Kidney epithelial cell (primary cell): ENCODE data around the gene SLX4. TPM values are rescaled to one million over a fixed set of nuclear protein-coding genes. Genes with fewer than 3 reads are reported as not detected.

Experiments
- DNase-seq: peaks from one replicate; pipeline ENCODE4 v3.0.0-alpha.2; 2010; ENCODE audit warnings: low read depth
- H3K27me3 ChIP-seq: 2 replicates; pipeline ENCODE4 v1.6.0; 2011; ENCODE audit warnings: low read length; ENCODE audit not compliant: control insufficient read depth, insufficient read depth
- H3K36me3 ChIP-seq: 2 replicates; pipeline ENCODE4 v1.5.1; 2011; ENCODE audit warnings: low read length; ENCODE audit not compliant: control insufficient read depth, insufficient read depth
- H3K4me3 ChIP-seq: 2 replicates; pipeline ENCODE4 v1.5.1; 2011; ENCODE audit warnings: low read depth, mild to moderate bottlenecking, control low read depth, low read length
- total RNA-seq: library from RNA; depleted of rRNA; stranded (reverse); fragments of >200 nt; gene quantifications from 2 replicates; pipeline ENCODE4 v1.2.3, GENCODE V29; 2015
- TF ChIP-seq, protein P1 (sequence below): IDR thresholded peaks from 2 replicates; pipeline ENCODE4 v1.5.1; 2011; ENCODE audit warnings: mild to moderate bottlenecking, moderate library complexity, low read length, control low read depth, inconsistent platforms; ENCODE audit not compliant: insufficient read depth, poor library complexity, severe bottlenecking

Gene SLX4
- total RNA-seq, 1 donor from 2014 or later = 6.4 TPM

- DNase-seq = no peak
- TF ChIP-seq, protein P1, sequence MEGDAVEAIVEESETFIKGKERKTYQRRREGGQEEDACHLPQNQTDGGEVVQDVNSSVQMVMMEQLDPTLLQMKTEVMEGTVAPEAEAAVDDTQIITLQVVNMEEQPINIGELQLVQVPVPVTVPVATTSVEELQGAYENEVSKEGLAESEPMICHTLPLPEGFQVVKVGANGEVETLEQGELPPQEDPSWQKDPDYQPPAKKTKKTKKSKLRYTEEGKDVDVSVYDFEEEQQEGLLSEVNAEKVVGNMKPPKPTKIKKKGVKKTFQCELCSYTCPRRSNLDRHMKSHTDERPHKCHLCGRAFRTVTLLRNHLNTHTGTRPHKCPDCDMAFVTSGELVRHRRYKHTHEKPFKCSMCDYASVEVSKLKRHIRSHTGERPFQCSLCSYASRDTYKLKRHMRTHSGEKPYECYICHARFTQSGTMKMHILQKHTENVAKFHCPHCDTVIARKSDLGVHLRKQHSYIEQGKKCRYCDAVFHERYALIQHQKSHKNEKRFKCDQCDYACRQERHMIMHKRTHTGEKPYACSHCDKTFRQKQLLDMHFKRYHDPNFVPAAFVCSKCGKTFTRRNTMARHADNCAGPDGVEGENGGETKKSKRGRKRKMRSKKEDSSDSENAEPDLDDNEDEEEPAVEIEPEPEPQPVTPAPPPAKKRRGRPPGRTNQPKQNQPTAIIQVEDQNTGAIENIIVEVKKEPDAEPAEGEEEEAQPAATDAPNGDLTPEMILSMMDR = no peak
- H3K36me3 ChIP-seq = no peaks in the 10 kb centered on the region
- no peak overlapping the region for H3K4me3 ChIP-seq
- H3K27me3 ChIP-seq = no peaks in the 10 kb centered on the region
Observed at GRCh38 chr16:3597676-3598075, 13.7 kb downstream of the SLX4 start.

- no peaks in the 10 kb centered on the region for H3K27me3 ChIP-seq
- DNase-seq = no peak
- H3K4me3 ChIP-seq = no peak overlapping the region
- TF ChIP-seq, protein P1 = no peak
- no peaks in the 10 kb centered on the region for H3K36me3 ChIP-seq
Observed at GRCh38 chr16:3597226-3597625, 14.2 kb downstream of the SLX4 start.

DNA sequence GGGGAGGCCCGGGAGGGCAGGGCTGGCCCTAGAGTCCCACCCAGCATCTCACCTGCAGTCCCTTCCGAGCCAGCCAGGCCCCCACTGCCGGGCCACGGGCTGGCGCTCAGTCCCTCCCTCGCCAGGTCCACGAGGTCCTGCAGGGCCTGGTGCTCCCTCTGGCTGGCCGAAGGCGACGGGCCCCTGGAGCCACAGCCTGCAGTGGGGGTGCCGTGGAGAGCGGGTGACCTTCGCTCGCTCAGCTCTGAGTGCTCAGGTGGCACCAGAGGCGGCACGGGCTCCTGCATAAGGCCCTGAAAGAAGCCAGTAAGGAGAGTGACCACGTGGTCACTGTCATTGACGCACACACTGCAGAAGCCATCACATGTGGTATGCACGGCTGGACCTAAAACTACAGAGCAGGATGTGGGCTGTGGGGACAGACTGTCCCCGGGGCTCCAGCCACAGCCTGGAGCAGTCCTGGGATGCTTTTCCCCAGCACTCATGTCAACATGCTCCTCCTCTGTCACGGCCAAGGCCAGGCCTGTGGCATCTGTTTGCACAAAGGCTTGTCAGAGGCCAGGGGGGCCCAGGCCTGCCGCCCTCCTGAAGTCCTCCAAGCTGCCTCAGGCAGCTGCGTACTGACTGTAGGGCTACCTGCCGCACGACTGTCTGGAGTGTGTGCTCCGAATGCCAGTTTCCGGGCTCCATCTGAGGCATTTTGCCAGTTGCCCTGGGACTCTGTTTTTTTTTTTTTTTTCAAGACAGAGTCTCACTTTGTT lies 15.1 kb downstream of the SLX4 start:
- no peak overlapping the region for H3K4me3 ChIP-seq
- H3K27me3 ChIP-seq = no peaks in the 10 kb centered on the region
- TF ChIP-seq, protein P1 = no peak
- no peaks in the 10 kb centered on the region for H3K36me3 ChIP-seq
- DNase-seq = no peak

GRCh38 chr16:3595521-3596021 lies 15.8 kb downstream of the SLX4 start:
- TF ChIP-seq, protein P1 = no peak
- Histone ChIP-seq H3K36me3 (no peaks in the 10 kb centered on the region), H3K27me3 (no peaks in the 10 kb centered on the region), H3K4me3 (no peak overlapping the region)
- no peak for DNase-seq

- Histone ChIP-seq H3K27me3 (no peaks in the 10 kb centered on the region), H3K36me3 (no peaks in the 10 kb centered on the region), H3K4me3 (no peak overlapping the region)
- DNase-seq = no peak
- TF ChIP-seq, protein P1 = no peak
Observed at GRCh38 chr16:3595110-3595486, 16.3 kb downstream of the SLX4 start.
